HepG2 (cell line): ENCODE measurements around the gene PRR19. TPM values are rescaled to one million over a fixed set of nuclear protein-coding genes. Genes with fewer than 3 reads are reported as not detected.

Experiments
- ATF7 ChIP-seq, 2 experiments: fragments of 450-650 bp in 1 of 2; sonication (generic) in 1 of 2; formaldehyde crosslinking in 1 of 2; IDR thresholded peaks; 2 replicates each; pipeline versions ENCODE4 v1.4.0 to v1.6.1; 2016 to 2020; ENCODE audit warnings: antibody characterized with exemption in 1 of 2, mild to moderate bottlenecking in 1 of 2, missing genetic modification reagents in 1 of 2
- CEBPG ChIP-seq: IDR thresholded peaks from 2 replicates; pipeline ENCODE4 v1.6.1; 2016
- FOSL1 ChIP-seq: sonication (generic); formaldehyde crosslinking; IDR thresholded peaks from 2 replicates; pipeline ENCODE4 v1.9.0; 2021; ENCODE audit warnings: missing genetic modification reagents, borderline replicate concordance
- FOXA3 ChIP-seq: IDR thresholded peaks from 2 replicates; pipeline ENCODE4 v1.6.1; 2016; ENCODE audit warnings: missing genetic modification reagents, missing compliant biosample characterization
- GATA4 ChIP-seq: sonication (generic); IDR thresholded peaks from 2 replicates; pipeline ENCODE4 v1.6.1; 2016; ENCODE audit warnings: antibody characterized with exemption, low read depth, borderline replicate concordance
- GTF2F1 ChIP-seq: fragments of 150-350 bp; IDR thresholded peaks from 2 replicates; pipeline ENCODE4 v1.6.1; 2014; ENCODE audit warnings: low read length
- ISL2 ChIP-seq: sonication (generic); formaldehyde crosslinking; IDR thresholded peaks from 2 replicates; pipeline ENCODE4 v1.5.0; 2020; ENCODE audit warnings: missing genetic modification reagents
- MED1 ChIP-seq: sonication (generic); formaldehyde crosslinking; IDR thresholded peaks from 2 replicates; pipeline ENCODE4 v1.4.0; 2020; ENCODE audit warnings: missing genetic modification reagents
- MYNN ChIP-seq: sonication (generic); formaldehyde crosslinking; IDR thresholded peaks from 2 replicates; pipeline ENCODE4 v1.4.0; 2020; ENCODE audit warnings: mild to moderate bottlenecking, low read depth, missing genetic modification reagents
- NFYC ChIP-seq: IDR thresholded peaks from 2 replicates; pipeline ENCODE4 v1.6.1; 2016; ENCODE audit warnings: missing genetic modification reagents, missing compliant biosample characterization
- NR0B2 ChIP-seq: sonication (generic); formaldehyde crosslinking; IDR thresholded peaks from 2 replicates; pipeline ENCODE4 v1.4.0; 2020; ENCODE audit warnings: mild to moderate bottlenecking, missing genetic modification reagents
- PAXIP1 ChIP-seq: sonication (generic); formaldehyde crosslinking; conservative IDR thresholded peaks from 2 replicates; pipeline ENCODE4 v1.4.0; 2020; ENCODE audit warnings: mild to moderate bottlenecking, missing genetic modification reagents, moderate library complexity
- RELA ChIP-seq: sonication (generic); formaldehyde crosslinking; IDR thresholded peaks from 2 replicates; pipeline ENCODE4 v1.4.0; 2020; ENCODE audit warnings: missing genetic modification reagents
- RFXAP ChIP-seq: sonication (generic); formaldehyde crosslinking; IDR thresholded peaks from 2 replicates; pipeline ENCODE4 v1.4.0; 2020; ENCODE audit warnings: missing genetic modification reagents, borderline replicate concordance
- SP2 ChIP-seq: sonication (generic); formaldehyde crosslinking; IDR thresholded peaks from 2 replicates; pipeline ENCODE4 v1.5.1; 2020; ENCODE audit warnings: mild to moderate bottlenecking, missing genetic modification reagents
- TBX2 ChIP-seq: sonication (generic); formaldehyde crosslinking; IDR thresholded peaks from 2 replicates; pipeline ENCODE4 v1.5.0; 2020; ENCODE audit warnings: missing genetic modification reagents, mild to moderate bottlenecking, borderline replicate concordance
- TOPORS ChIP-seq: sonication (generic); formaldehyde crosslinking; IDR thresholded peaks from 2 replicates; pipeline ENCODE4 v1.8.0; 2023; ENCODE audit warnings: mild to moderate bottlenecking, missing genetic modification reagents
- ZBTB21 ChIP-seq: sonication (generic); formaldehyde crosslinking; IDR thresholded peaks from 2 replicates; pipeline ENCODE4 v1.4.0; 2020; ENCODE audit warnings: missing genetic modification reagents
- ZNF30 ChIP-seq: sonication (generic); formaldehyde crosslinking; IDR thresholded peaks from 2 replicates; pipeline ENCODE4 v1.5.0; 2020; ENCODE audit warnings: mild to moderate bottlenecking, missing genetic modification reagents
- ZNF547 ChIP-seq: sonication (generic); formaldehyde crosslinking; IDR thresholded peaks from 2 replicates; pipeline ENCODE4 v1.5.1; 2020; ENCODE audit warnings: mild to moderate bottlenecking, missing genetic modification reagents
- ZNF746 ChIP-seq: sonication (generic); formaldehyde crosslinking; IDR thresholded peaks from 2 replicates; pipeline ENCODE4 v1.8.0; 2022; ENCODE audit warnings: mild to moderate bottlenecking, missing genetic modification reagents
- ZNF883 ChIP-seq: sonication (generic); formaldehyde crosslinking; IDR thresholded peaks from 2 replicates; pipeline ENCODE4 v1.5.1; 2020; ENCODE audit warnings: mild to moderate bottlenecking, missing genetic modification reagents; ENCODE audit errors: not compliant biosample characterization
- polyA plus RNA-seq, 8 experiments: library from polyadenylated mRNA; depleted of rRNA in 3 of 8; stranded (reverse) in 7 of 8; unstranded in 1 of 8; fragments of >200 nt; fragmentation: Illumina TruSeq in 4 of 8; extraction: Trizol in 4 of 8; gene quantifications; 2 replicates each; pipeline versions ENCODE4 v1.2.1 to v1.2.3, GENCODE V29; 2011 to 2016; ENCODE audit warnings: low read depth in 4 of 8, missing spikeins in 1 of 8, mixed read lengths in 1 of 8; ENCODE audit not compliant: insufficient read depth in 1 of 8
- total RNA-seq, 5 experiments: library from RNA; depleted of rRNA; stranded (reverse); fragments of >200 nt; fragmentation: Illumina TruSeq; extraction: Trizol; gene quantifications; 2 replicates each; pipeline ENCODE4 v1.2.3, GENCODE V29; 2016; ENCODE audit warnings: low read depth in 1 of 5
- TF ChIP-seq, protein P1 (sequence below): sonication (generic); formaldehyde crosslinking; IDR thresholded peaks from 2 replicates; pipeline ENCODE4 v1.8.0; 2022; ENCODE audit warnings: missing genetic modification reagents, mild to moderate bottlenecking, borderline replicate concordance
- TF ChIP-seq, protein P2 (sequence below): sonication (generic); formaldehyde crosslinking; IDR thresholded peaks from 2 replicates; pipeline ENCODE4 v1.4.0; 2020; ENCODE audit warnings: mild to moderate bottlenecking, missing genetic modification reagents
- TF ChIP-seq, protein P3 (sequence below): sonication (generic); formaldehyde crosslinking; IDR thresholded peaks from 2 replicates; pipeline ENCODE4 v1.8.1; 2023; ENCODE audit warnings: missing genetic modification reagents, mild to moderate bottlenecking, borderline replicate concordance

Gene PRR19
- total and polyA plus RNA-seq, 2 of the 13 experiments (the other 11 are each of a cell fraction or from before 2014, with no cell fraction given), result 0.21 to 0.33 TPM

GRCh38 chr19:42268142-42268703, 33.7 kb upstream of the PRR19 start (continued):
- TF ChIP-seq PAXIP1 (CRISPR knock-in tag) (peak; percentile 89), MED1 (peak; percentile 72), MYNN (no peak), FOSL1 (CRISPR knock-in tag) (no peak), ZNF883 (CRISPR knock-in tag) (no peak), ATF7 (IDR thresholded peaks at IDR 0.05) (peak; percentile 99), ATF7 (CRISPR knock-in tag; IDR thresholded peaks at IDR 0.05) (peak; percentile 100), TOPORS (CRISPR knock-in tag) (no peak), NR0B2 (CRISPR knock-in tag) (no peak), ZBTB21 (CRISPR knock-in tag) (no peak), SP2 (CRISPR knock-in tag) (no peak), RELA (no peak), ZNF746 (CRISPR knock-in tag) (0 out of 2 replicates have a peak, but pooled peaks have one; percentile 28), GATA4 (no peak), GTF2F1 (no peak), ZNF547 (CRISPR knock-in tag) (peak; percentile 65; the same call in 1 of the 2 replicates), ISL2 (CRISPR knock-in tag) (peak; percentile 76), RFXAP (peak; percentile 99), ZNF30 (CRISPR knock-in tag) (no peak), TBX2 (CRISPR knock-in tag) (peak; percentile 72; the same call in 1 of the 2 replicates), FOXA3 (CRISPR knock-in tag) (peak; percentile 69; the same call in 1 of the 2 replicates), CEBPG (CRISPR knock-in tag) (peak; percentile 65), NFYC (CRISPR knock-in tag) (peak; percentile 57)
- TF ChIP-seq, protein P1, sequence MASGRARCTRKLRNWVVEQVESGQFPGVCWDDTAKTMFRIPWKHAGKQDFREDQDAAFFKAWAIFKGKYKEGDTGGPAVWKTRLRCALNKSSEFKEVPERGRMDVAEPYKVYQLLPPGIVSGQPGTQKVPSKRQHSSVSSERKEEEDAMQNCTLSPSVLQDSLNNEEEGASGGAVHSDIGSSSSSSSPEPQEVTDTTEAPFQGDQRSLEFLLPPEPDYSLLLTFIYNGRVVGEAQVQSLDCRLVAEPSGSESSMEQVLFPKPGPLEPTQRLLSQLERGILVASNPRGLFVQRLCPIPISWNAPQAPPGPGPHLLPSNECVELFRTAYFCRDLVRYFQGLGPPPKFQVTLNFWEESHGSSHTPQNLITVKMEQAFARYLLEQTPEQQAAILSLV (CRISPR knock-in tag), result no peak; the same call in 1 of the 2 replicates
- TF ChIP-seq, protein P2, sequence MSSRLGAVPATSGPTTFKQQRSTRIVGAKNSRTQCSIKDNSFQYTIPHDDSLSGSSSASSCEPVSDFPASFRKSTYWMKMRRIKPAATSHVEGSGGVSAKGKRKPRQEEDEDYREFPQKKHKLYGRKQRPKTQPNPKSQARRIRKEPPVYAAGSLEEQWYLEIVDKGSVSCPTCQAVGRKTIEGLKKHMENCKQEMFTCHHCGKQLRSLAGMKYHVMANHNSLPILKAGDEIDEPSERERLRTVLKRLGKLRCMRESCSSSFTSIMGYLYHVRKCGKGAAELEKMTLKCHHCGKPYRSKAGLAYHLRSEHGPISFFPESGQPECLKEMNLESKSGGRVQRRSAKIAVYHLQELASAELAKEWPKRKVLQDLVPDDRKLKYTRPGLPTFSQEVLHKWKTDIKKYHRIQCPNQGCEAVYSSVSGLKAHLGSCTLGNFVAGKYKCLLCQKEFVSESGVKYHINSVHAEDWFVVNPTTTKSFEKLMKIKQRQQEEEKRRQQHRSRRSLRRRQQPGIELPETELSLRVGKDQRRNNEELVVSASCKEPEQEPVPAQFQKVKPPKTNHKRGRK (CRISPR knock-in tag), result no peak
- TF ChIP-seq, protein P3, sequence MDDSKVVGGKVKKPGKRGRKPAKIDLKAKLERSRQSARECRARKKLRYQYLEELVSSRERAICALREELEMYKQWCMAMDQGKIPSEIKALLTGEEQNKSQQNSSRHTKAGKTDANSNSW, result no peak
